ENCODE results near the gene HDHD5. TPM values are rescaled to one million over a fixed set of nuclear protein-coding genes. Genes with fewer than 3 reads are reported as not detected.

Gene HDHD5
- total and polyA plus RNA-seq, 4 donors: 16.7 to 49.2 (median 27.8) TPM

DNA sequence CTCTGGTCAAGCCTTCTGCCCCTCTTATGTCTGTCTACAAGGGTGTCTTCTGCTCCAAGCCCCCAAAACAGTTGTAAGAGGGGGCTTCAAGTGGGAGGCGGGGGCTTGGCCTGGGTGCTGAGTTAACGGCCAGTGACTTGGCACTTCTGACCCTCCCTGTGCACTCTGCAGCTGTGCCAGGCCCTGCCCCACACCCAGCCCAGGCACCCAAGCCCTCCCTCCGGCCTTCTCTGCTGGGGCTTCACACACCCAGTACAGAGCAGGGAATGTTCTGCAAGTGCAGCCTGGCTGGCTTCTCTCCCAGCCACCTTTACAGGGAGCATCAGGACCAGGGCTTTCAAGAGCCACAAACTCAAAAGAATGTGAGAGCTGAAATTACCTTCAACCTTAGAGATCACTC, 41.7 kb downstream of the HDHD5 start:
- DNase-seq (no peak), ATAC-seq (ENCODE audit: insufficient read depth, low FRiP score) (no peak)
- Histone ChIP-seq H3K4me3 (no peak overlapping the region), H3K27ac (ENCODE audit: low read depth in 1 of 2, low read length in 1 of 2) (no peak overlapping the region), H3K4me1 (ENCODE audit: control insufficient read depth in 5 of 5, insufficient read depth in 5 of 5, low read length in 5 of 5) (peaks cover 0 to 23% (median 4%) of the 10 kb centered on the region in 5 donors), H3K9ac (ENCODE audit: insufficient read depth in 1 of 2, low read length in 2 of 2) (no peak overlapping the region), H3K36me3 (ENCODE audit: control insufficient read depth in 4 of 4, insufficient read depth in 4 of 4, low read length in 4 of 4) (no peaks in the 10 kb centered on the region), H3K9me3 (ENCODE audit: control insufficient read depth in 4 of 4, insufficient read depth in 3 of 4, low read length in 3 of 4) (peaks cover 0 to 5% (median 0%) of the 10 kb centered on the region in 4 donors), H3K27me3 (ENCODE audit: control insufficient read depth in 3 of 3, insufficient read depth in 3 of 3, low read length in 2 of 3) (peaks cover 4 to 21% (median 15%) of the 10 kb centered on the region in 3 donors)
- TF ChIP-seq, protein P1, sequence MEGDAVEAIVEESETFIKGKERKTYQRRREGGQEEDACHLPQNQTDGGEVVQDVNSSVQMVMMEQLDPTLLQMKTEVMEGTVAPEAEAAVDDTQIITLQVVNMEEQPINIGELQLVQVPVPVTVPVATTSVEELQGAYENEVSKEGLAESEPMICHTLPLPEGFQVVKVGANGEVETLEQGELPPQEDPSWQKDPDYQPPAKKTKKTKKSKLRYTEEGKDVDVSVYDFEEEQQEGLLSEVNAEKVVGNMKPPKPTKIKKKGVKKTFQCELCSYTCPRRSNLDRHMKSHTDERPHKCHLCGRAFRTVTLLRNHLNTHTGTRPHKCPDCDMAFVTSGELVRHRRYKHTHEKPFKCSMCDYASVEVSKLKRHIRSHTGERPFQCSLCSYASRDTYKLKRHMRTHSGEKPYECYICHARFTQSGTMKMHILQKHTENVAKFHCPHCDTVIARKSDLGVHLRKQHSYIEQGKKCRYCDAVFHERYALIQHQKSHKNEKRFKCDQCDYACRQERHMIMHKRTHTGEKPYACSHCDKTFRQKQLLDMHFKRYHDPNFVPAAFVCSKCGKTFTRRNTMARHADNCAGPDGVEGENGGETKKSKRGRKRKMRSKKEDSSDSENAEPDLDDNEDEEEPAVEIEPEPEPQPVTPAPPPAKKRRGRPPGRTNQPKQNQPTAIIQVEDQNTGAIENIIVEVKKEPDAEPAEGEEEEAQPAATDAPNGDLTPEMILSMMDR (IDR thresholded peaks at IDR 0.05; ENCODE audit: control extremely low read depth, extremely low read depth): no peak
- WGBS, 2 donors: 41 to 53% methylated on average over 3 of the region's 3 CpGs

DNA sequence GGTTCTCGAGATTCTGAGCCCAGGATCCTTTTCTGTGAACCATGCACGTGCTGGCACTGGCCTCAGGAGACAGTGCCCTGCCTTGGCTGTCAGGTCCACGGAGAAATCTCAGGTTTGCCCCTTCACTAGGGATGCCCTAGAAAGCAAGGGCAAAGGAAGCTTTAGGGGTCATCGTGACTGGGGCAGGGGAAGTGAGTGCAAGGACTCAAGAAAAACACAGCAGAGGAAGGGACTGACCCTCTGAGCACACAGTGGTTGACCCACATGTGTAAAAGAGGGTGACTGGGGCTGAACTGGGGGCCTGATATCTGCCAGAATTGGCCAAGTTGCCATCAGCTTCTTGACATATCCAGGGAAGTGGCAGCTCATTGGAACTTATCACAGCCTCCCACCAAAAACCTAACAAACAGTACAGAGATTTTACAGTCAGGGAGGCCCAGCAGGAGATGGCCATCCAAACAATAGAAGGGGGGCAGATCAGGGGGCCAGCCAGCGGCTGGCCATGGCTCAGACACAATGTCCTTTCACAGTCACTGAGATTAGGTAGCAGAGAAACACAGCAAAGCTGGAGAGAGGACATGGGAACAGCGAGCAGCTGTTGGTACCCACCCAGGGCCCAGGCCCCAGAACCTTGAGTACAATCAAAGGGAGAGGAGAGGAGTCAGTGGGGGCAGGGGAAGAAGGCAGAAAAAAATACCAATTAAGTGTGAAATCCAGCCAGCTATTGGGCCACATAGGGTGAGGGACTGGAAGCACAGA, 42.3 kb downstream of the HDHD5 start:
- peaks cover 4 to 15% (median 9%) of the 10 kb centered on the region in 3 donors for H3K27me3 ChIP-seq (ENCODE audit: control insufficient read depth in 3 of 3, insufficient read depth in 3 of 3, low read length in 2 of 3)
- WGBS, 2 donors: 29 to 43% methylated on average over 6 of the region's 6 CpGs

DNA sequence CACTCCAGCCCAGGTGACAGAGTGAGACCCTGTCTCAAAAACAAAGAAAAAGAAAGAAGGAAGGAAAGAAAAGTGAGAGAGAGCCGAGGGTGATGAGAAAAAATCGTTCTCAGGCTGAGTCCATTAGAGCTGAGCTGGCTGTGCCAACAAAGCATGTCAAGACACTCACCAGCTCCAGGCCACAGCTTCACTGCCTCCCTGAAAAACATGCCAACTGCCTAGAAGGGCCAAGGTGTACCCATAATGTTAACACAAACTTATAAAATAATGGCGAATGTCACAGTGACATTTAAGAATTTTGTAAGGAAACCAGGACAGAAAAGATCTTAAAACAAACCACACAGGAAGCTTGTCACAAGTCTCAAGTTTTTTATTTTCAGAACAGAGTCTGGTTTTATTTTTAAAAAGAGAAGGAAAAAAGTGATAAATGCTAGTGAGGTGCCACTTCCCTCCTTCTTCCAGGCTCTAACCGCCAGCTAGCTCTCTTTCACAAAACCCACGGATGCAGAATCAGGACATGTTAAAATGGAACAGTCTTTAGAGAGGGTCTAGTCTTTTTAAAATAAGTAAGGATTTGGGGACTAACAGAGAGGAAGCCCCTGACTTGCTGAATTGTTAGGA, 43.0 kb downstream of the HDHD5 start:
- Histone ChIP-seq H3K4me3 (no peak overlapping the region), H3K27ac (ENCODE audit: low read depth in 1 of 2, low read length in 1 of 2) (no peak overlapping the region), H3K4me1 (ENCODE audit: control insufficient read depth in 5 of 5, insufficient read depth in 5 of 5, low read length in 5 of 5) (peaks cover 0 to 19% (median 3%) of the 10 kb centered on the region in 5 donors), H3K9ac (ENCODE audit: insufficient read depth in 1 of 2, low read length in 2 of 2) (no peak overlapping the region), H3K27me3 (ENCODE audit: control insufficient read depth in 3 of 3, insufficient read depth in 3 of 3, low read length in 2 of 3) (peaks cover 4 to 12% (median 6%) of the 10 kb centered on the region in 3 donors), H3K9me3 (ENCODE audit: control insufficient read depth in 4 of 4, insufficient read depth in 3 of 4, low read length in 3 of 4) (peaks cover 0 to 4% (median 0%) of the 10 kb centered on the region in 4 donors), H3K36me3 (ENCODE audit: control insufficient read depth in 4 of 4, insufficient read depth in 4 of 4, low read length in 4 of 4) (no peaks in the 10 kb centered on the region)
- TF ChIP-seq, protein P1 (IDR thresholded peaks at IDR 0.05; ENCODE audit: control extremely low read depth, extremely low read depth): no peak
- ATAC-seq (ENCODE audit: insufficient read depth, low FRiP score) (no peak), DNase-seq (no peak)
- WGBS, 2 donors: 21 to 45% methylated on average over 5 of the region's 5 CpGs

More for the DNA sequence above, 42.3 kb downstream of the HDHD5 start:
- ATAC-seq (ENCODE audit: insufficient read depth, low FRiP score) (no peak), DNase-seq (no peak)
- Histone ChIP-seq H3K36me3 (ENCODE audit: control insufficient read depth in 4 of 4, insufficient read depth in 4 of 4, low read length in 4 of 4) (no peaks in the 10 kb centered on the region), H3K9me3 (ENCODE audit: control insufficient read depth in 4 of 4, insufficient read depth in 3 of 4, low read length in 3 of 4) (peaks cover 0 to 4% (median 0%) of the 10 kb centered on the region in 4 donors), H3K9ac (ENCODE audit: insufficient read depth in 1 of 2, low read length in 2 of 2) (no peak overlapping the region), H3K27ac (ENCODE audit: low read depth in 1 of 2, low read length in 1 of 2) (no peak overlapping the region), H3K4me1 (ENCODE audit: control insufficient read depth in 5 of 5, insufficient read depth in 5 of 5, low read length in 5 of 5) (peaks cover 0 to 23% (median 4%) of the 10 kb centered on the region in 5 donors), H3K4me3 (no peak overlapping the region)
- TF ChIP-seq, protein P1 (IDR thresholded peaks at IDR 0.05; ENCODE audit: control extremely low read depth, extremely low read depth): no peak
